SK-N-MC (cell line): ENCODE data around the gene ACOT6.
"Not testable (repeated sequence)": the region's sequence is repeated elsewhere in the genome, so short reads cannot be mapped to it uniquely, and the experiment has no call there.

Experiments used
- DNase-seq: peaks from one replicate; pipeline ENCODE4 v3.0.0-alpha.2; 2011; ENCODE audit warnings: low read depth, low spot score
- H3K27ac ChIP-seq: fragments of 200-600 bp; sonication (generic); 2 replicates; pipeline ENCODE4 v1.5.1; 2016; ENCODE audit warnings: mixed run types
- H3K36me3 ChIP-seq: fragments of 200-600 bp; sonication (generic); 2 replicates; pipeline ENCODE4 v1.6.1; 2017; ENCODE audit warnings: antibody characterized with exemption, low read length, mixed read lengths; ENCODE audit not compliant: insufficient read depth
- H3K4me3 ChIP-seq: fragments of 200-600 bp; sonication (generic); 2 replicates; pipeline ENCODE4 v1.5.1; 2016
- H3K9ac ChIP-seq: fragments of 200-600 bp; sonication (generic); 2 replicates; pipeline ENCODE4 v1.8.0; 2017; ENCODE audit warnings: mixed run types, mixed read lengths; ENCODE audit not compliant: insufficient read length
- H3K9me3 ChIP-seq: fragments of 200-600 bp; sonication (generic); 2 replicates; pipeline ENCODE4 v1.6.1; 2017; ENCODE audit warnings: low read depth, mild to moderate bottlenecking, antibody characterized with exemption, low read length, moderate library complexity, mixed read lengths
- EZH2 ChIP-seq: fragments of 200-600 bp; sonication (generic); IDR thresholded peaks from one replicate; pipeline ENCODE4 v1.6.1; 2017; ENCODE audit warnings: antibody characterized with exemption
- FOXP2 ChIP-seq: optimal IDR thresholded peaks from 2 replicates; pipeline ENCODE3; 2011; ENCODE audit warnings: mild to moderate bottlenecking, moderate library complexity; ENCODE audit not compliant: insufficient read depth; ENCODE audit errors: extremely low read length, control extremely low read depth
- POLR2AphosphoS5 ChIP-seq: IDR thresholded peaks from 2 replicates; pipeline ENCODE4 v1.6.1; 2012; ENCODE audit warnings: mild to moderate bottlenecking, low read depth, low read length, borderline replicate concordance

Gene ACOT6

DNA sequence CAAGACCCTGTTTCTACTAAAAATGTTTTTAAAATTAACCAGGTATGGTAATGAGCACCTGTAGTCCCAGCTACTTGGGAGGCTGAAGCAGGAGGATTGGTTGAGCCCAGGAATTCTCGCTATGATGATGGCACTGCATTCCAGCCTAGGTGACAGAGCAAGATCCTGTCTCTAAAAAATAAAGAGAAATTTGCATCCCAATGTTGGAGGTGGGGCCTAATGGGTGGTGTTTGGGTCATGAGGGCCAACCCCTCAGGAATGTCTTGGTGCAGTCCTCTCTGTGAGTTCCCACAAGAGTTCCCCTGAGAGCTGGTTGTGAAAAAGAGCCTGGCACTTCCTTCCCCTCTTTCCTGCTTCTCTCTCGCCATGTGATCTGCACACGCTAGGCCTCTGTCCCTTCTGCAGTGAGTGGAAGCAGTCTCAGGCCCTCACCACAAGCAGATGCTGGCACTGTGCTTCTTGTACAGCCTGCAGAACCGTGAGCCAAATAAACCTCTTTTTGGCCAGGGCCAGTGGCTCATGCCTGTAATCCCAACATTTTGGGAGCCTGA lies 11.3 kb downstream of the ACOT6 start:
- no peak for DNase-seq
- TF ChIP-seq POLR2AphosphoS5, result no peak
- Histone ChIP-seq H3K27ac (no peak overlapping the region), H3K9ac (no peak overlapping the region), H3K36me3 (no peaks in the 10 kb centered on the region), H3K4me3 (no peak overlapping the region), H3K9me3 (no peaks in the 10 kb centered on the region)

- Histone ChIP-seq H3K9ac (no peak overlapping the region), H3K27ac (no peak overlapping the region), H3K36me3 (no peaks in the 10 kb centered on the region), H3K9me3 (no peaks in the 10 kb centered on the region), H3K4me3 (no peak overlapping the region)
- TF ChIP-seq POLR2AphosphoS5 (no peak), EZH2 (no peak), FOXP2 (no peak)
- DNase-seq, result no peak
These were observed 13.4 kb downstream of the ACOT6 start for GRCh38 chr14:73625706-73626105.

- Histone ChIP-seq H3K9me3 (no peaks in the 10 kb centered on the region), H3K36me3 (no peaks in the 10 kb centered on the region), H3K27ac (no peak overlapping the region), H3K4me3 (no peak overlapping the region), H3K9ac (no peak overlapping the region)
- DNase-seq, result no peak
- TF ChIP-seq POLR2AphosphoS5 (no peak), FOXP2 (no peak), EZH2 (no peak)
These were observed 14.8 kb downstream of the ACOT6 start for GRCh38 chr14:73627151-73627558.

DNA sequence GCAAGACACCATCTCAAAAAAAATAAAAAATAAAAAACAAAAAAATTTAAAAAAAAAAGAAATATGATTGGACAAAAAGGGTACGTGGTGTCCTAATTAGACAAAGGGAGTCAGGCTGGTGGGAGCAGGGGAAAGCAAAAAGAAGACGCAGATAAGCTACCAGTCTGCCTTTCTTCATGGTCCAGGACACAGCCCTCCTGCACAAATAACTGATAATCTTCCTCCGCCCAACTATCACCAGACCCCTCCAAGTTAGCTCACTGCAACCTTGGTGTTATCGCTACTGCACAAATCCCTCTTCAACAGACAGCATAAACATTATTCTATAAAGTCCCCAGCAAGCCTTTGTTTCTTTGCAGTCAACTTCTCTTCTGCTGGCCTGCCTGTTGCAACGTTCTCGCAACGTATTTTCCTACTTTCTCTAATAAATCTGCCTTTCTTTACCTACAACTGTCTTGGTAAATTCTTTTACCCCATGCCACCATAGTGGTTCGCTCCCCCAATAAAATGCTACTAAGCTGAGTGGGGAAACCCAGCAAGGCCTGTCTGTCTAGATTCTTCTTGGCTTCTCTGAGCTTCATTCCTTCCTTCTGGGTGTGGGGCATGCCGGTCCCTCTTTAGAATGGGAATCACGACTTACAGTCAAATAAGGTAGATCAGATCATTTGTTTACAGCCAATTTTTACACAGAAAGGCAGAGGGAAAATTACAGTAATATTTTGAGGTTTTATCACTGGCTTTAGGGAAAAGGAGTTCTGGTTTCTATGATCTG lies 17.9 kb downstream of the ACOT6 start:
- TF ChIP-seq POLR2AphosphoS5 (no peak), FOXP2 (no peak), EZH2 (no peak)
- Histone ChIP-seq H3K4me3 (no peak overlapping the region), H3K27ac (no peak overlapping the region), H3K9ac (no peak overlapping the region), H3K36me3 (no peaks in the 10 kb centered on the region), H3K9me3 (no peaks in the 10 kb centered on the region)
- DNase-seq, result no peak

- H3K9ac ChIP-seq, result no peak overlapping the region
- no peak for TF ChIP-seq FOXP2
- TF ChIP-seq EZH2, result no peak
- TF ChIP-seq POLR2AphosphoS5, result no peak
- no peak overlapping the region for H3K27ac ChIP-seq
- H3K36me3 ChIP-seq, result no peaks in the 10 kb centered on the region
- no peak for DNase-seq
- no peaks in the 10 kb centered on the region for H3K9me3 ChIP-seq
- no peak overlapping the region for H3K4me3 ChIP-seq
These were observed 21.0 kb downstream of the ACOT6 start for GRCh38 chr14:73633116-73634010.

DNA sequence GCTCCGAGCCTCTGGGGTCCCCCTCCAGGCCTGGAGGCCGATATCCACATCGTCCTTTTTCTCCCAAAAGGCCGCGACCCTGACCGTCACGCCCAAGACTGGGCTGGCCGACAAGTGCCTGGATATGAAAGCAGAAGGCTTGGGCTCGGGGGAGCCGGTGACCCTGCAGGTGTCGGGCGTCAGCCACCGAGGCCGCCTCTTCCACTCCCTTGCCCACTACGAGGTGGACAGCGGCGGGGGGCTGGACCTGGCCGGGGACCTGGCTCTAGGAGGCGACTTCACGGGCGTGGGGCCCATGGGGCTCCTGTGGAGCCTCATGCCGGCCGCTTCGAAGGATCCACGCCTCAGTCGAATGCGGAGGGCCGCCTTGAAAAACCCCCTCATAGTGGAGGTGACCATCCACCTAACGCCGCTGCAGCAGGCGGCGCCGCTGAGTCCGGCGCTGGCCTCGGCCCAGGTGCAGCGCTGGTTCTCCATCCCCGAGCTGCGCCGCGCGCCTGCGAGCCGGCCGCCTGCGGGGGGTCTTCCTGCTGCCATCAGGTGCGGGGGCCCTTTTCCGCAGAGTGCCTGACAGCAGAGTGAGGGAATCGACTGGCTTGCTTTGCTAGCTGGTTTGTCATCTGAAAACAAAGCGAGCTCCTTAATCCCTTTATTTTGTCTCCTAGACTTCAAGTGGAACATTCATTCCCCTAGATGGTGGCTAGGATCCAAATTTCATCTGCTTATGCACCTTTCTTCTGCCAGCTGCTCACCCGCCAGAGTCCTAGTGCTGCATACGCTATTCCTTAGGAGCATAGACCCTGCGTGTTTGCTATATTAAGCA lies 21.9 kb downstream of the ACOT6 start:
- DNase-seq, result no peak
- H3K36me3 ChIP-seq, result no peaks in the 10 kb centered on the region
- H3K9ac ChIP-seq, result no peak overlapping the region
- H3K4me3 ChIP-seq, result no peak overlapping the region
- H3K27ac ChIP-seq, result no peak overlapping the region
- H3K9me3 ChIP-seq, result no peaks in the 10 kb centered on the region
- no peak for TF ChIP-seq POLR2AphosphoS5
- no peak for TF ChIP-seq FOXP2
- TF ChIP-seq EZH2, result no peak

- H3K4me3 ChIP-seq, DNase-seq, H3K9ac ChIP-seq, H3K36me3 ChIP-seq, H3K9me3 ChIP-seq, H3K27ac ChIP-seq: not testable (repeated sequence)
These were observed 24.0 kb downstream of the ACOT6 start for GRCh38 chr14:73636355-73636754.

GRCh38 chr14:73637830-73638229 lies 25.5 kb downstream of the ACOT6 start:
- no peaks in the 10 kb centered on the region for H3K9me3 ChIP-seq
- no peak overlapping the region for H3K4me3 ChIP-seq
- TF ChIP-seq EZH2 (no peak), POLR2AphosphoS5 (no peak)
- no peak overlapping the region for H3K27ac ChIP-seq
- no peak for DNase-seq
- no peak overlapping the region for H3K9ac ChIP-seq
- H3K36me3 ChIP-seq, result no peaks in the 10 kb centered on the region
